ENCODE measurements around the gene ST3GAL2.
"Not testable (repeated sequence)": the region's sequence is repeated elsewhere in the genome, so short reads cannot be mapped to it uniquely, and the experiment has no call there.

ST3GAL2 gene

GRCh38 chr16:70417661-70418060, 21.2 kb downstream of the ST3GAL2 start:
- no peak for DNase-seq (ENCODE audit: low read depth)

GRCh38 chr16:70416748-70417616, 21.9 kb downstream of the ST3GAL2 start:
- no peak for DNase-seq (ENCODE audit: low read depth)

GRCh38 chr16:70413572-70413971, 25.3 kb downstream of the ST3GAL2 start:
- DNase-seq (ENCODE audit: low read depth), result not testable (repeated sequence)

- no peak for DNase-seq (ENCODE audit: low read depth)
Observed at GRCh38 chr16:70412385-70412784, 26.5 kb downstream of the ST3GAL2 start.

GRCh38 chr16:70410734-70411133, 28.2 kb downstream of the ST3GAL2 start:
- no peak for DNase-seq (ENCODE audit: low read depth)

GRCh38 chr16:70407811-70408274, 31.1 kb downstream of the ST3GAL2 start:
- DNase-seq (ENCODE audit: low read depth), result no peak

GRCh38 chr16:70406104-70406503, 32.8 kb downstream of the ST3GAL2 start:
- not testable (repeated sequence) for DNase-seq (ENCODE audit: low read depth)

- no peak for DNase-seq (ENCODE audit: low read depth)
Observed at GRCh38 chr16:70402916-70403659, 35.8 kb downstream of the ST3GAL2 start.

- no peak for DNase-seq (ENCODE audit: low read depth)
Observed at GRCh38 chr16:70399951-70400350, 38.9 kb downstream of the ST3GAL2 start.

- no peak for DNase-seq (ENCODE audit: low read depth)
Observed at GRCh38 chr16:70399381-70399780, 39.5 kb downstream of the ST3GAL2 start.

- no peak for DNase-seq (ENCODE audit: low read depth)
Observed at GRCh38 chr16:70398177-70398743, 40.6 kb downstream of the ST3GAL2 start.

GRCh38 chr16:70396246-70396904, 42.5 kb downstream of the ST3GAL2 start:
- no peak for DNase-seq (ENCODE audit: low read depth)

- no peak for DNase-seq (ENCODE audit: low read depth)
Observed at GRCh38 chr16:70395345-70395901, 43.5 kb downstream of the ST3GAL2 start.

GRCh38 chr16:70394853-70395252, 44.0 kb downstream of the ST3GAL2 start:
- DNase-seq (ENCODE audit: low read depth), result no peak

GRCh38 chr16:70393662-70394061, 45.2 kb downstream of the ST3GAL2 start:
- DNase-seq (ENCODE audit: low read depth), result no peak

- DNase-seq (ENCODE audit: low read depth), result no peak
Observed at GRCh38 chr16:70392606-70393005, 46.3 kb downstream of the ST3GAL2 start.

- DNase-seq (ENCODE audit: low read depth), result no peak
Observed at GRCh38 chr16:70391881-70392481, 46.9 kb downstream of the ST3GAL2 start.

- no peak for DNase-seq (ENCODE audit: low read depth)
Observed at GRCh38 chr16:70391446-70391845, 47.5 kb downstream of the ST3GAL2 start.

- no peak for DNase-seq (ENCODE audit: low read depth)
Observed at GRCh38 chr16:70390774-70391173, 48.1 kb downstream of the ST3GAL2 start.

GRCh38 chr16:70388006-70388680, 50.8 kb downstream of the ST3GAL2 start:
- DNase-seq (ENCODE audit: low read depth), result no peak

Measured in stimulated activated CD8-positive, alpha-beta memory T cell treated with anti-CD3 and anti-CD28 coated beads, Interleukin-12 subunit alpha, Interleukin-12 subunit beta, amount 100 ng/mL, for 1 hour (primary cell).